CD4-positive, alpha-beta T cell treated with Interleukin-4 for 4 hours (primary cell): ENCODE results near the gene AGMO.

Experiments
- DNase-seq: peaks from one replicate; pipeline ENCODE4 v3.0.0-alpha.2; 2020

AGMO gene

GRCh38 chr7:15561835-15562234 lies at the start of gene AGMO:
TSS of gene AGMO (minus strand) at chr7:15562015.
- DNase-seq: no peak

GRCh38 chr7:15610503-15610902 lies 48.7 kb upstream of the AGMO start:
- DNase-seq: no peak

- DNase-seq: no peak
Measured at GRCh38 chr7:15609287-15609686, 47.5 kb upstream of the AGMO start.

GRCh38 chr7:15607529-15608210 lies 45.9 kb upstream of the AGMO start:
- no peak for DNase-seq

- DNase-seq: no peak
Measured at GRCh38 chr7:15606561-15606960, 44.7 kb upstream of the AGMO start.

GRCh38 chr7:15604166-15604565 lies 42.4 kb upstream of the AGMO start:
- no peak for DNase-seq

GRCh38 chr7:15603124-15603523 lies 41.3 kb upstream of the AGMO start:
- DNase-seq: no peak

GRCh38 chr7:15602236-15602635 lies 40.4 kb upstream of the AGMO start:
- no peak for DNase-seq

- no peak for DNase-seq
Measured at GRCh38 chr7:15601175-15601574, 39.4 kb upstream of the AGMO start.

- DNase-seq: no peak
Measured at GRCh38 chr7:15600298-15600697, 38.5 kb upstream of the AGMO start.

GRCh38 chr7:15594461-15594860 lies 32.6 kb upstream of the AGMO start:
- DNase-seq: no peak

- no peak for DNase-seq
Measured at GRCh38 chr7:15593382-15593781, 31.6 kb upstream of the AGMO start.

- no peak for DNase-seq
Measured at GRCh38 chr7:15586266-15586665, 24.5 kb upstream of the AGMO start.

GRCh38 chr7:15584575-15584974 lies 22.8 kb upstream of the AGMO start:
- no peak for DNase-seq

GRCh38 chr7:15582773-15583172 lies 21.0 kb upstream of the AGMO start:
- DNase-seq: no peak

- no peak for DNase-seq
Measured at GRCh38 chr7:15581352-15581951, 19.6 kb upstream of the AGMO start.

- DNase-seq: no peak
Measured at GRCh38 chr7:15580604-15581351, 19.0 kb upstream of the AGMO start.

GRCh38 chr7:15577600-15577999 lies 15.8 kb upstream of the AGMO start:
- no peak for DNase-seq

GRCh38 chr7:15571301-15571878 lies 9.6 kb upstream of the AGMO start:
- no peak for DNase-seq

- no peak for DNase-seq
Measured at GRCh38 chr7:15567652-15568051, 5.8 kb upstream of the AGMO start.

GRCh38 chr7:15567036-15567435 lies 5.2 kb upstream of the AGMO start:
- DNase-seq: no peak

GRCh38 chr7:15566476-15566875 lies 4.7 kb upstream of the AGMO start:
- no peak for DNase-seq

- no peak for DNase-seq
Measured at GRCh38 chr7:15560968-15561367, 847 bp downstream of the AGMO start.

- no peak for DNase-seq
Measured at GRCh38 chr7:15559416-15559928, 2.3 kb downstream of the AGMO start.
